Epithelial cell of proximal tubule (primary cell): ENCODE measurements around the gene ZSCAN1. TPM values are rescaled to one million over a fixed set of nuclear protein-coding genes. Genes with fewer than 3 reads are reported as not detected.
A peak's percentile ranks its signal among the peaks of the same experiment; 100 is the strongest.

Experiments used
- DNase-seq: peaks from one replicate; pipeline ENCODE4 v3.0.0-alpha.2; 2011; ENCODE audit warnings: low read depth
- H3K4me3 ChIP-seq: 2 replicates; pipeline ENCODE4 v1.5.1; 2011; ENCODE audit warnings: low read depth, mild to moderate bottlenecking, low read length
- CTCF ChIP-seq: conservative IDR thresholded peaks from 2 replicates; pipeline ENCODE4 v1.5.1; 2012; ENCODE audit warnings: low read depth, mild to moderate bottlenecking, low read length
- total RNA-seq: library from RNA; depleted of rRNA; stranded (reverse); fragments of >200 nt; gene quantifications from 2 replicates; pipeline ENCODE4 v1.2.3, GENCODE V29; 2015

ZSCAN1 gene
- total RNA-seq, 1 donor from 2014 or later = 0.69 TPM

- H3K4me3 ChIP-seq = peak overlapping the region; percentile 61
- DNase-seq = no peak
- no peak for TF ChIP-seq CTCF
Measured at GRCh38 chr19:58058467-58058866, 24.6 kb downstream of the ZSCAN1 start.

- no peak for DNase-seq
- TF ChIP-seq CTCF = no peak
- H3K4me3 ChIP-seq = peak within 1 kb of the TSS; percentile 61
Measured at GRCh38 chr19:58059003-58059670, 25.3 kb downstream of the ZSCAN1 start, which contains the start of gene ZNF135. Gene ZNF135 (plus strand): TSS chr19:58059282. CDS start chr19:58060003, 721 bp downstream.

GRCh38 chr19:58059671-58060078 is 25.9 kb downstream of the ZSCAN1 start:
- TF ChIP-seq CTCF = no peak
- DNase-seq = no peak
- peak overlapping the region; percentile 61 for H3K4me3 ChIP-seq

- no peak for TF ChIP-seq CTCF
- DNase-seq = no peak
- H3K4me3 ChIP-seq = no peak overlapping the region
Measured at GRCh38 chr19:58060231-58060630, 26.4 kb downstream of the ZSCAN1 start.

- no peak for DNase-seq
- H3K4me3 ChIP-seq = no peak overlapping the region
- no peak for TF ChIP-seq CTCF
Measured at GRCh38 chr19:58063712-58064111, 29.9 kb downstream of the ZSCAN1 start.

GRCh38 chr19:58067240-58067912 is 33.6 kb downstream of the ZSCAN1 start:
- no peak for DNase-seq
- no peak overlapping the region for H3K4me3 ChIP-seq
- no peak for TF ChIP-seq CTCF
